Measurements from ENCODE around the gene SH3PXD2A.

DNA sequence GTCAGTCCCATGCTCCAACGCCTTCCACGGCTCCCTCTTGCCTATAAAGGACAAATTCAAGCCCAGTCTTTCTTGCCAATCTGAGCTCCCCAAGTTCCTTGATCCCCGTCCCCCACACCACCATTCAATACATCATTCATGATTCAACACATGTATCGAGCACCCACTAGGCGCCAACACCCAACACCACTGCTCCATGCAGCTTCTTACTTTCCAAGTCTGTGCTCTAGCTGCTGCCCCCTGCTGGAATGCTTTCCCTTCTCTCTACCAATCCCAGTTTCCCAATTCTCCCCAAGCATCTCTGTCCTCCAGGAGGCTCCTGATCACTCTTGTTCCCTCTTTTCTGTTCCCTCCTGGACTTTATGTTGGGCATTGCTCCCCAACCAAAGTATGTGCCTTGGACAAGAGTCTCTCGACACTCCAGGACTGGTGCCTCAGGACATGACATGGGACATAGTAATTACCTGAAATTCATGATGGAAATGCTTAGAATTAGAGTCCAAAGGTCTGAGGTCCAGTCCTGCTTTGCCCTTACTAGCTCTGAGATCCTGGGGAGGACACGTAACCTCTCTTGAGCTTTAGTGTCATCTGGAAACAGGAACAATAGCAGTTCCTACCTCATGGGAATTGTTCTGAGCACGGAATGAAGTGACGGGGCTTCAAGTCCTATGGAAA is 189.2 kb downstream of the SH3PXD2A start:
- TF ChIP-seq CTCF (IDR thresholded peaks at IDR 0.05 in 8 of 11, conservative IDR thresholded peaks at IDR 0.05 in 3 of 11) (peak in 6 of 11 experiments; percentile 19 to 43 (median 24)), POLR2A (IDR thresholded peaks at IDR 0.05) (no peak)
